ENCODE measurements around the gene NT5DC3.

NT5DC3 gene

DNA sequence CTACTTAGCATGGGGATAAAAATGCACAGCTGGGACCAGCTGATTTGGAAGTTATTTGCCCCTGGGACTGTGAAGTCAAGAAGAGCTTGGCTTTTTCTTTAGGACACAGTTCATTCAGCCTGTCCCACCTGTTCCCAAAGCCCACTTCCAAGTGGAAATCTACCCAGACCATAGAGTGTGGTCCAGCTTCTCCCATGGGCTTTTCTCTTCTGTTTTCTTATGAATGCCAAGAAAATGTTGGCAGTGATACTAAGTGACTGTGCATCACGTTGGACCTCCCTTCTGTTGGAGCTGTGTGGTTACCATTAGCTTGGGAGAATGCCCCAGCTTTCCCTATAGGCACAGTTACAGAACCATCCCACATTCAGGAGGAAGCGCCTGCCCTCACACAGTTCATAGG lies 89.4 kb downstream of the NT5DC3 start:
- H3K27ac ChIP-seq: no peak overlapping the region
- intact Hi-C loops (cut with DNase I; ENCODE audit: low total_unique reads): no loop called here
- no peaks in the 10 kb centered on the region for H3K27me3 ChIP-seq
- TF ChIP-seq, protein P1, sequence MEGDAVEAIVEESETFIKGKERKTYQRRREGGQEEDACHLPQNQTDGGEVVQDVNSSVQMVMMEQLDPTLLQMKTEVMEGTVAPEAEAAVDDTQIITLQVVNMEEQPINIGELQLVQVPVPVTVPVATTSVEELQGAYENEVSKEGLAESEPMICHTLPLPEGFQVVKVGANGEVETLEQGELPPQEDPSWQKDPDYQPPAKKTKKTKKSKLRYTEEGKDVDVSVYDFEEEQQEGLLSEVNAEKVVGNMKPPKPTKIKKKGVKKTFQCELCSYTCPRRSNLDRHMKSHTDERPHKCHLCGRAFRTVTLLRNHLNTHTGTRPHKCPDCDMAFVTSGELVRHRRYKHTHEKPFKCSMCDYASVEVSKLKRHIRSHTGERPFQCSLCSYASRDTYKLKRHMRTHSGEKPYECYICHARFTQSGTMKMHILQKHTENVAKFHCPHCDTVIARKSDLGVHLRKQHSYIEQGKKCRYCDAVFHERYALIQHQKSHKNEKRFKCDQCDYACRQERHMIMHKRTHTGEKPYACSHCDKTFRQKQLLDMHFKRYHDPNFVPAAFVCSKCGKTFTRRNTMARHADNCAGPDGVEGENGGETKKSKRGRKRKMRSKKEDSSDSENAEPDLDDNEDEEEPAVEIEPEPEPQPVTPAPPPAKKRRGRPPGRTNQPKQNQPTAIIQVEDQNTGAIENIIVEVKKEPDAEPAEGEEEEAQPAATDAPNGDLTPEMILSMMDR (IDR thresholded peaks at IDR 0.05): no peak
- H3K4me3 ChIP-seq: no peak overlapping the region
- H3K4me1 ChIP-seq: peaks cover 0 to 11% (median 0%) of the 10 kb centered on the region in 4 donors
- H3K9me3 ChIP-seq: no peaks in the 10 kb centered on the region
- H3K36me3 ChIP-seq: peaks cover 0 to 8% (median 0%) of the 10 kb centered on the region in 3 donors
- DNase-seq: no peak

DNA sequence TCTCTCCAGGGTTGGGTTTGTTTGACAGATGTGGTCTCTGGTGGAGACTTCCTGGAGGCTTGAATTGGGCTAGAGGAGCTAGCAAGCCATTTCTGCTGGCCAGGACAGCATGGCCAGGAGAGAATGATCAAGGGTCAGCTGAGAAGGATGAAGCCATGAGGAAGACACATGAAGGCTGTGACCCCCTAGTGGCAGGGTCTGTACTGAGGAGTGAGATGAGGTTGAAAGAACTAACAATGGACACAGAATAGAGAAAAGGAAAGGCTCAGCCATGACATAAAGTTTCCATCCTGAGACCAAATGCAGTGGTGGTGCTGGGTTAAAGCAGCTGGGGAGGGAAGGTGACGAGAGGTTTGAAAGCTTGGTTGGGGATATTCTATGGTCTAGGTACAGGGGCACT lies 89.9 kb downstream of the NT5DC3 start:
- intact Hi-C loops (cut with DNase I; ENCODE audit: low total_unique reads): no loop called here
- DNase-seq: no peak
- H3K4me1 ChIP-seq: peaks cover 0 to 11% (median 0%) of the 10 kb centered on the region in 4 donors
- no peak overlapping the region for H3K27ac ChIP-seq
- H3K4me3 ChIP-seq: no peak overlapping the region
- no peaks in the 10 kb centered on the region for H3K27me3 ChIP-seq
- peaks cover 0 to 11% (median 0%) of the 10 kb centered on the region in 3 donors for H3K36me3 ChIP-seq
- TF ChIP-seq, protein P1 (IDR thresholded peaks at IDR 0.05): no peak
- H3K9me3 ChIP-seq: no peaks in the 10 kb centered on the region

DNA sequence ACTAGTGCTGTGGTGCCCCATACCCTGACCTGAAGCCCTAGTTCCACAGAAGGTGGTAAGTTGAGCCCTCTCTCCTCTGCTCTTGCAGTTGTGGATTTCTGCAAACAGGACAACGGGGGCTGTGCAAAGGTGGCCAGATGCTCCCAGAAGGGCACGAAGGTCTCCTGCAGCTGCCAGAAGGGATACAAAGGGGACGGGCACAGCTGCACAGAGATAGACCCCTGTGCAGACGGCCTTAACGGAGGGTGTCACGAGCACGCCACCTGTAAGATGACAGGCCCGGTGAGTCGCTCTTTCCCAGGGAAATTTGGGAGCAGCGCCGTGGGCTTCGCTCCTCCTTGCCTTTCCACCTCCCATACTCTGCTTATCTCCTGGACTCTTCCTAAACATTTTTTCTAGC lies 92.2 kb downstream of the NT5DC3 start:
- Histone ChIP-seq H3K4me1 (peaks cover 0 to 11% (median 0%) of the 10 kb centered on the region in 4 donors), H3K27ac (no peak overlapping the region), H3K27me3 (no peaks in the 10 kb centered on the region), H3K9me3 (no peaks in the 10 kb centered on the region), H3K36me3 (peaks cover 0 to 6% (median 3%) of the 10 kb centered on the region in 3 donors), H3K4me3 (no peak overlapping the region)
- DNase-seq: no peak
- intact Hi-C loops (cut with DNase I; ENCODE audit: low total_unique reads): no loop called here
- TF ChIP-seq, protein P1 (IDR thresholded peaks at IDR 0.05): no peak

DNA sequence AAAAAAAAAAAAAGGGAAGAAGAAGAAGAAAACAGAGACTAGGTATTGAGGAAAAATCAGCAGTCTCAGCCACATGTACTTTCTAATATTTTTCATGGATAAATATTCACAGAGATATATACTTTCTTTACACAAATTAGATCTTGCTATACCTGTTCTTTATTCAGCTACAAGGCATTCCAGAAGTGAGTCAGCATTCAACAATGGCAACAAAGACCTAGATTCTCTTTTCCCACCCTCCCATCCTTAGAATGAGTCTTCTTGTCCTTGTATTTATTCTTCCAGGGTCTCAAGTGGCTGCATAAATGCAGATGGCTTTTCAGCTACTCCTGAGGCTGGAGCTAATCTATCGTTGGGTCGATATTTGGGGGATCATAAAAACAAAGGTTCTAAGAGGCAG lies 93.0 kb downstream of the NT5DC3 start:
- TF ChIP-seq, protein P1 (IDR thresholded peaks at IDR 0.05): no peak
- intact Hi-C loops (cut with DNase I; ENCODE audit: low total_unique reads): no loop called here
- peaks cover 0 to 6% (median 3%) of the 10 kb centered on the region in 3 donors for H3K36me3 ChIP-seq
- H3K27me3 ChIP-seq: no peaks in the 10 kb centered on the region
- peaks cover 0 to 11% (median 0%) of the 10 kb centered on the region in 4 donors for H3K4me1 ChIP-seq
- DNase-seq: no peak
- no peak overlapping the region for H3K27ac ChIP-seq
- H3K4me3 ChIP-seq: no peak overlapping the region
- H3K9me3 ChIP-seq: no peaks in the 10 kb centered on the region

DNA sequence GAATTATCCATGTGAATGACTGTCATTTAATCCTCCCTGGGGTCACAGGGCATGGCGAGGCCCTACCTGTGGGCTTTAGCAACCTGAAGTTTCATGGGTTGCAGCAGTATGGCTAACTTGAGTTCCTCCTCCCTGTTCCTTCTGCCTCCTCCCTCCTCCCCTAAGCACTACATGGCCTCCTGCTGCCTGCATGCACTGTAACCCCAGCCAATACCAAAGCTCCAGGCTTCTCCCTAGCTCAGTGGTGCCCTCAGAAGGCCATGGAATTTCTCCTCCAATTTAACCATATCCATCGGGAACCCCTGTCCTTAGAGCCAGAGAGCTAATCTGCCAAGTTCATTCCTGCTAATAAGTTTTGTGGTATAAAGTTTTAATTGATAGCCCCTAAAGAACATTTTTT lies 95.1 kb downstream of the NT5DC3 start:
- no peaks in the 10 kb centered on the region for H3K9me3 ChIP-seq
- H3K36me3 ChIP-seq: peaks cover 0 to 6% (median 3%) of the 10 kb centered on the region in 3 donors
- TF ChIP-seq, protein P1 (IDR thresholded peaks at IDR 0.05): no peak
- intact Hi-C loops (cut with DNase I; ENCODE audit: low total_unique reads): no loop called here
- DNase-seq: no peak
- H3K4me3 ChIP-seq: no peak overlapping the region
- no peaks in the 10 kb centered on the region for H3K4me1 ChIP-seq
- no peak overlapping the region for H3K27ac ChIP-seq
- no peaks in the 10 kb centered on the region for H3K27me3 ChIP-seq

DNA sequence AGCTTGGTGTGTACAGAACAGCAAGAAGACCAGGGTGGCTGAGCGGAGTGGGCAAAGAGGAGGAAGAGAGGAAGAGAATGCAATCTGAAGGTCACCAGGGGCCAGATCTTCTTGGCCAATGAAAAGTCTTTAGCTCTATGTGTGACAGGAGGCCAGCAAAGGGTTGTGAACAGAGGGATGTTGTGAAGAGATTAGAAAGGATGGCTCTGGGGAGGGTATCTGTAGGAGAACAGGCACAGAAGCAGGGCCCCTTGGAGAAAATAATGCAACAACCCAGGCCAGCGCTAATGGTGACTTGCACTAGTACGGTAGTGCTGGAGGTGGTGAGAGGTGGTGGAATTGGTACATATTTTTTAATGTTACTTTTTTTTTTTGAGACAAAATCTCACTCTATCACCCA lies 97.2 kb downstream of the NT5DC3 start:
- Histone ChIP-seq H3K4me1 (no peaks in the 10 kb centered on the region), H3K27ac (no peak overlapping the region), H3K36me3 (peaks cover 0 to 6% (median 3%) of the 10 kb centered on the region in 3 donors), H3K9me3 (no peaks in the 10 kb centered on the region), H3K27me3 (no peaks in the 10 kb centered on the region), H3K4me3 (no peak overlapping the region)
- intact Hi-C loops (cut with DNase I; ENCODE audit: low total_unique reads): no loop called here
- no peak for DNase-seq
- TF ChIP-seq, protein P1 (IDR thresholded peaks at IDR 0.05): no peak
